Measurements from ENCODE around the gene ADPGK. TPM values are rescaled to one million over a fixed set of nuclear protein-coding genes. Genes with fewer than 3 reads are reported as not detected.
A peak's percentile ranks its signal among the peaks of the same experiment; 100 is the strongest.
"Not testable (repeated sequence)": the region's sequence is repeated elsewhere in the genome, so short reads cannot be mapped to it uniquely, and the experiment has no call there.

ADPGK gene
- polyA plus RNA-seq, 1 donor = 28.5 TPM

DNA sequence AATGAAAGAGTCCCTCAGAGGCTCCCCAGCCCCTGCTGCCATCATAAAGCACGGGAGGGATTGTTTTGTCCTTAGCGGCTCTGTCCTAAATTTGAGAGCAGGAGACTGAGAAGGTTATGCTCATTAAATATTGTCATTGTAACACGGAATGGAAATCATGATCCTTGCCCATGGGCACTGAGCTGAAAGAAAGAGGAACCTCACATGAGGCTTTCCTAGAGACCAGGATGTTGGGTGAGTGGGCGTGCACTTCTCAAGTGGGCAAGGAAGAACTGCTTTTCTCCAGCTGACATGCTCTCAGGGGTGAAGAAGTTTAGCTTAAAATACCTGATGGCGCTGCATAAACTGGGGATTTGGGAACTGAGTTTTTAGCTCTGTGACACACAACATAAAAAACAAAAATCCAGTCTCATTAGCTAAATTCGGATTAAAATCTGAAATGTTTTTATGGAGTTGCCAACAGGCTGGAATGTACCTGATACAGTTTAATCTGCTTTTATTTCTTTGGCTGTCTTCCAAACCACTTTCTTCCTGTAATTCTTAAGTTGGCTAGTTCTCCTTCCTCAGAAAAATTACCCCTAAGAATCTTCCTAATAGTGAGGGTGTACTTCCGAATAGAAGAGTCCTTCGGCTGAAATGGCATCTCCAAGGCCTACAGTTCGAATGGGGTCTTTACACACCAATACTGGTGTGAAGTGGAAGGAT, 31.7 kb downstream of the ADPGK start:
- no peak for DNase-seq (ENCODE audit: low read depth)

DNA sequence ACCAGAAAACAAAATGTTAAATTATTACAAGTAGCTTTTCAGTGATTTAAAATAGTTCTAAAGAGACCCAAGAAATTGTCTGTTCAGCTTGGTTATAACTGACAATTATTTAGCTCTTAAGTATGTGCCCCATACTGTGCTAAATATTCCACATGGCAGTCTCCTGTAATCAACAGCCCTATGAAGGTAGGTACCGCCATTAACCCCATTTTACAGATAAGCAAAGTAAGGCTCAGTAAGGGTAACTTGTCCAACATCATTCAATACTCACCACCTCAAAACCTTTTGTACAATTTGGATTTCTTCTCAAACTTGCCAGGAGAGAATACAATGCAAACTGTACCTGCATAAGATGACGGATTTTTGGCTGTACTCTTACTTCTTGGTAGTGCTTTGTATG, 33.9 kb downstream of the ADPGK start:
- no peak for DNase-seq (ENCODE audit: low read depth)

DNA sequence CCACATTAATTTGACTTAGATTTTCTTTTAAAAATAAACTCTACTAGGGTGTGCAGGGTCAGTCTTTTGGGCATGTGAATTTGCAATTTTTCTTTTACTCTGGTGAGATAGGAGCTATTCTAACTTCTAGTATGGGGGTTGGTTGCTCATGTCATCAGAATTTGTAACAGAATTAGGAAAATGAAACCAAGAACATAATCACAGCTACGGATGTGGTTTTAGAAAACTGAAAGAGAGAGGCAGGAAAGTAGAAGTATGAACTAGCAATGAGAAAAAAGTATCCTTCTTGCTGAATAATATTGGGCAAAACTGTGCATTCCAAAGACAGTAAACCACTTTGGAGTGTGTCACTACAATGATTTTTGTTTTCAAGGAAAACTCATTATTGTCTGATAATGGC, 43.3 kb downstream of the ADPGK start:
- no peak for DNase-seq (ENCODE audit: low read depth)

DNA sequence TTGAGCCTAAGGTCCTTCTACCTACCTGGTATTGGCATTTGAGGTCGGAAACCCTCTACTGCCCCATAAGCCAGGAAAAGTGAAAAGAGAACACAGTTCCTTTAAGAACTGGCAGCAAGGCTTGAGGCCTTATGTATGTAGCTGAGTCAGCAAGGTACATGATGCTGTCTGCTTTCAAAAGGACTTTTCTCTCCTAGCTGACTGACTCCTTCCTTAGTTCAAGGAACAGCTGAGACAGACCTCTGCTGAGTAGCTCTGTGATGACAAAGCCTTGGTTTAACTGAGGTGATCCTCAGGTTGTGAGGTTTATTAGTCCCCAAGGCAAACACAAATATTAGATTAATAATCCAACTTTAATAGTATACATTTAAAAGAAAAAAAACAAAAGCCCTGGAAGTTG, 45.8 kb downstream of the ADPGK start:
- DNase-seq (ENCODE audit: low read depth) = no peak

DNA sequence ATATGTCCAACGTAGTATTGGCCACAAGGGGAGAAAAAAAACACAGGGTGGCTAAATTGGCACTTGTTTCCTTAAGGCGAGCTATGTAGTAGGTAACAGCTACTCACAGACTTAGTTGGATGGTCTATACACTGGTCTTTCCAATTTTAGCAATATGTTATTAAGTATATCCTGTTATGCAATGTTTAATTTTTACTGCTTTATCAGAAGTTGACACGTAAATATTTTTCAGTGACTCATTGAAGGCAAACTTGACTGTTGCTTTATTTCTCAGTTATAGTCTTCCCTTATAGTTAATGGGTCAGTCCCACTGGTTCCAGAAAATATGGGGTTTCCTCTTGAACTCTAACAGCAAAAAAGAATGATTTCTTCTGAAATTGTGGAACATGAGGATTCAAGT, 46.5 kb downstream of the ADPGK start:
- DNase-seq (ENCODE audit: low read depth) = no peak

DNA sequence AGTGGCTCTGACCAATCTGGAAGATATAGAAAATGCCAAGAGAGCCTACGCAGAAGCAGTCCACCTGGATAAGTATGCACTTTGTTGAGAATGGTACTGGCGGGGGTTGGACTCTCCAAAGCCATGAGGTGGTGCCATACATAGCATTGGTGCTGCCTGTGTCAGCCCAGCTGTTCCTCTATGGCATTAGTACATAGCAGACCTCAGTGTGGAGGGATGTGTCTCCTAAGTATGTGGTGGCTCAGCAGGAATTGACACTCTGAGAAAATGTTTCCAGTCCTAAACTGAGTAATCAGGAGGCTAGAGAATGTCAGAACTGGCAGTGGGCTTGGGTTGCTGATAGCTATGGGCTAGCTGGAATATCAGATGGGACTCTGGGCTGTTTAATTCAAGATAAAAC, 48.4 kb downstream of the ADPGK start:
- no peak for DNase-seq (ENCODE audit: low read depth)

DNA sequence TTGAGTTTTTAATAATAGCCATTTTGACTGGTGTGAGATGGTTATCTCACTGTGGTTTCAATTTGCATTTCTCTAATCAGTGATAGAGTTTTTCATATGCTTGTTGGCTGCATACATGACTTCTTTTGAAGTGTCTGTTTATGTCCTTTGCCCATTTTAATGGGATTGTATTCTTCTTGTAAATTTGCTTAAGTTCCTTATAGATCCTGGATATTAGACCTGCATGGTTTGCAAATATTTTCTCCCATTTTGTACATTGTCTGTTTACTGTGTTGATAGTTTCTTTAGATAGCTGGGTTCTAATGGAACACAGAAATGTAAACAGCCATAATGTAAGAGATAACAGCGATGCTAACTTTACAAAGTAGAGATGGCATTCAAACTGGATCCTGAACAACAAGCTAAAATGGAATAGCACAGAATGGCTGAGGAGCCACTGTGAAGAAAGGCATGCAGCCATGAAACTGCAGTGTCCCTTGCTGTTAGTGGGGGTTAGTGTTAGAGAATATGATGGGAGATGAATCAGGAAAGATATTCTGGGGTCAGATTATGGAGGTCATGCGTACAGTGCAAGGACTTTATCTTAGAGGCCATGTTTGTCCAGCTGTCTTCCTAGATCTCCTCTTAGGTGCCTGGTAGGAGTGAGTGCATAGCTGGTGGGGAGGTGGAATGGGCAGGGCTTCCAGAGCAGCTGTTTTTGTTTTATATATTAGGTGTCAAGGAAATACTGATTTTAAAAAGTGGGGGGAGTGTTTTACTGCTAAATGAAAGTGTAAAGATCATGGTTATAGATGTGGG, 49.4 kb downstream of the ADPGK start:
- no peak for DNase-seq (ENCODE audit: low read depth)

DNA sequence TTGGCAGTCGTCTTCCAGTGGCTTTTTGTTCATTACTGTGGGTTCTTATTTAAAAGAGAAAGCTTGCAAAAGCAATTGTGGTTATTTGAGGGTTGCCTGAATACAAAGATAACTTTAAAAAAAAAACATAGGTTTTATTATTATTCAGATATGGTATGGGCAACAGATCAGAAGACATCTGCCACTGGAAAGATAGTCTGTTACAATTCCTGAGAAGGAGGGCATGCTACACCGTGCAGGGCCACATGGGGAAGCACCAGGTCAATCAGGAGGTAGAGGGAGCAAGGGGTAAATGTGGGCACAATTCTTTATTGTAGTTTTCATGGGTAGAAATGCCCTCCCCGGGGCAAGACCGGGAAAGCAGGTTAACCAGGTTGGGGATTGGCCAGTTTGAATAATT, 51.0 kb downstream of the ADPGK start:
- no peak for DNase-seq (ENCODE audit: low read depth)

DNA sequence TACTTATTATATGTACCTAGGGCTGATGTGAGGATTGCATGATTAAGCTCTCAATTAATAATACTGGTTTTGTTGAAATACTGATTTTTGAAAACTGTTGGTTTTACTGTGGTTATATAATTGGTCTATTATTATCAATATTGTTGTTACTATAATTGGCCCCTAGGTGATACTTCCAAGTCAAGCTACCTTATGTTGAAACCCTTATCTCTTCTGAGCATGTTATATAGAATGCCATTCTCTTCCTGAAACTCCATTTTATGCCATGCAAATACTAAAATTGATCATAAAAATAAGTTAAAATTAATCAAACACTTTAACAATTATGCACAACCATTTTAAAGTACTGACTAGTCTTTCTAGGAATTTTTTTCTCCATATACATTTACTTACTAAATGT, 51.5 kb downstream of the ADPGK start:
- no peak for DNase-seq (ENCODE audit: low read depth)

DNA sequence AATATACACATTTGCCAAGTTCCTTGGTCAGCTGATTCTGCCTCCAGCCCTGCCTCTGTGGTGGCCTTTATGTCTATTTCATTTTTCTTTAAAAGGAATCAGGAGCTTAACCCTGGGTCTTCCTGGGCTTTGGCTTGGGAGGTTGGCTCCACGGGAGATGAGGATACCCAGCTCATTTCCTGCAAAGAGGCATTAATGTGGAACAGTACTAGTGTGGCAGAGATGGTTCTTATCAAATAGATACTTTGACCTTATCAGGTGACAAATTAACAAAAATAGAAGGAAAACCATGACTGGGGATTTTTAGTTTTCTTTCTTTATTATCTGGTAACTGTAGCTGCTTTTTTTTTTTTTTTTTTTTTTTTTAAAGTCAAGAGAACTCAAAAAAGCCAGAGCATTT, 54.7 kb downstream of the ADPGK start:
- DNase-seq (ENCODE audit: low read depth) = no peak

DNA sequence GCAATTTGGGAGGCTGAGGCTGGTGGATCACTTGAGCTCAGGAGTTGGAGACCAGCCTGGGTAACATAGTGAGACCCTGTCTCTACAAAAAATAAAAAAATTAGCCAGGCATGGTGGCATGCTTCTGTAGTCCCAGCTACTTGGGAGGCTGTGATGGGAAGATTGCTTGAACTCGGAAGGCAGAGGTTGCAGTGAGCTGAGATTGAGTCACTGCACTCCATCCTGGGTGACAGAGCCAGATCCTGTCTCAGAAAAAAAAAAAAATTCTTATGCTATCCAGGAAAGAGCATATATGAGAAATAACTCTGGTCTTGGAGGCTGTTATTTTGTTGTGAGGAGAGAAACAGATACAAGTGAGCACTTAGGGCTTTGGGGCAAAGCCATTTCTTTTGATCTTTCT, 55.3 kb downstream of the ADPGK start:
- not testable (repeated sequence) for DNase-seq (ENCODE audit: low read depth)

DNA sequence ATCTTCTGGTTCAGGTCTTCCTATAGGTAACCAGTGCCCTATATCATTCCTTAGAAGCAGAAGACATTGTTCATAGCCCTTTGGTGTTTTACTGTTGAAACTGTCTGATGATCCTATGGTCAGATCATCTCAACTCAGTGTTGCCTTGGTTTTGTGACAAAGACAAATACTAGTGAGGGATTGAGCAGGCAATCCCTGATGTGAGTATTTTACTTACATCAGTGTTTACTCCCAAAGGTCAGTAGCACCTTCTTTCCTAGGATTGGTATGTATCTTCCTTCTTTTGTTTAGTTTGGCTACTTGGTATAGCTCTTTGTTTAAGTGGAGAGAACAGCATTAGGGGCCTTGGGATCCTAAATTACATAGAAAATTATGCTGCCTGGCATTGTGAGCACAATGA, 56.4 kb downstream of the ADPGK start:
- DNase-seq (ENCODE audit: low read depth) = no peak

DNA sequence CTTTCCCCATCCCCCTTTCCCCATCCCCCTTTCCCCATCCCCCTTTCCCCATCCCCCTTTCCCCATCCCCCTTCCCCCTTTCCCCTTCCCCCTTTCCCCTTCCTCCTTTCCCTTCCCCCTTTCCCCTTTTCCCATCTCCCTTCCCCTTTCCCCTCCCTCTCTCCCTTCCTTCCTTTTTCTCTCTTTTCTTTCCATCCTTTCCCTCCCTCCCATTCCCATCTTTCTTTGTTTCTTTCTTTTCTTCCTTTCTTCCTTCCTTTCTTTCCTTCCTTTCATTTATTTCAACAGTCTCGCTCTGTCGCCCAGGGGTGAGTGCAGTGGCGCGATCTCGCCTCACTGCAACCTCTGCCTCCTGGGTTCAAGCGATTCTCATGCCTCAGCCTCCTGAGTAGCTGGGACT, 57.7 kb downstream of the ADPGK start:
- DNase-seq (ENCODE audit: low read depth) = not testable (repeated sequence)

DNA sequence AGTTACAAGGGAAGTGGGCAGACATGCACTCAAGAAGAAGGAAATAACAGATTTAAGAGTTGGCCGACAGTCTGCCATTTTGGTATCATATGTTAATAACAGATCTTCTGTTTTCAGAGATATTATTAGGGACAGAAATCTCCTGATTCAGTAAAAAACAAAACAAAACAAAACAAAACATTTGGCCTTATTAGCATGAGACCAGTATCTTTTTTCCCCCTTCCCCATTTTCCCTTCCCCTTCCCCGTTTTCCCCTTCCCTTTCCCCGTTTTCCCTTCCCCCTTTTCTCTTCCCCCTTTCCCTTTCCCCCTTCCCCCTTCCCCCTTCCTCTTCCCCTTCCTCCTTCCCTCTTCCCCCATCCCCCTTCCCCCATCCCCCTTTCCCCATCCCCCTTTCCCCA, 58.1 kb downstream of the ADPGK start:
- DNase-seq (ENCODE audit: low read depth) = no peak

DNA sequence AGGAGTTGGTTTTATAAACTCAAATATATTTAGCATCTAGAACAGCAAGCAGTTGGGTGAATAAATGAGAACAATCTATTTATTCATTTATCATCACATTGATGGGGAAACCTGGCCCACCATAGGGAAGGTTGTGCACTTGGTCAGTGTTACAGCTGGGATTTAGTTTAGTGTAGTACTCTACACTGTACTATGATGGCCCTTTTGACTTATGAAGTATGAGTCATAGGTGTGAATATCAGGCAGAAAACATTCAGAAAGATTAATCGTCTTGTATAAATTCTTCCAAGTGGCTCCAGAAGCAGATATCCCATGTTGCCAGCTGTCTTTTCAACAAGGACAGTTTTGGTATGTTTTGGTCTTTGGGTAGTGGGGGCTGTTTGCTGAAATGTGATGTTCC, 59.5 kb downstream of the ADPGK start:
- DNase-seq (ENCODE audit: low read depth) = no peak

DNA sequence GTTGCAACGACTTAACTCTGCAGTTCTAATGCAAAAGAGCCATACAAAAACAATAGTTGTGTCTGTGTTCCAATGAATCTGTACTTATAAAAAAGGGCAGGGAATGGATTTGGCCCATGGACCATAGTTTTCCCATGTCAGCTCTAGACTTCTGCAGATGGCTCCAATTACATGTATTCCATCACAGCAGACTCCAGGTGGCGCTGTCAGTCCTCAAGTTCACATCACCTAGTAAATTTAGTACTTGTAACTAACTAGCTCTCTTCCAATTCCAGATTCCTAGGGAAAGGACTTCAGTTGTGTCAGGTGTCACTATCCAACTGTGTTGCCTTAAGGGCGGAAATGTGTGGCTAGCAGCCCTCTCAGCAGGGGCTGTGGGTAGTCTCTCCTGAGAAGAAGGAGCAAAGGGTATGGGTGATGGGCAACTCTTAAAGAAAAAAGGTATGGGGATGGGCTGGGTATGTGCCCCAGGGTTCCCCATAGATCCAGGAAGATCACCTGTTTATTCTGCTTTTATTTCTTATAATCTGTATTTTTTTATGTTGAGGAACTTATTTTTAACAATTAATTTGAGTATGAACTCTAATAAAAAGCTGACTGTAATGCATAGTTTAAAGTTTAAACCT, 61.4 kb downstream of the ADPGK start:
- DNase-seq (ENCODE audit: low read depth) = peak; percentile 52

DNA sequence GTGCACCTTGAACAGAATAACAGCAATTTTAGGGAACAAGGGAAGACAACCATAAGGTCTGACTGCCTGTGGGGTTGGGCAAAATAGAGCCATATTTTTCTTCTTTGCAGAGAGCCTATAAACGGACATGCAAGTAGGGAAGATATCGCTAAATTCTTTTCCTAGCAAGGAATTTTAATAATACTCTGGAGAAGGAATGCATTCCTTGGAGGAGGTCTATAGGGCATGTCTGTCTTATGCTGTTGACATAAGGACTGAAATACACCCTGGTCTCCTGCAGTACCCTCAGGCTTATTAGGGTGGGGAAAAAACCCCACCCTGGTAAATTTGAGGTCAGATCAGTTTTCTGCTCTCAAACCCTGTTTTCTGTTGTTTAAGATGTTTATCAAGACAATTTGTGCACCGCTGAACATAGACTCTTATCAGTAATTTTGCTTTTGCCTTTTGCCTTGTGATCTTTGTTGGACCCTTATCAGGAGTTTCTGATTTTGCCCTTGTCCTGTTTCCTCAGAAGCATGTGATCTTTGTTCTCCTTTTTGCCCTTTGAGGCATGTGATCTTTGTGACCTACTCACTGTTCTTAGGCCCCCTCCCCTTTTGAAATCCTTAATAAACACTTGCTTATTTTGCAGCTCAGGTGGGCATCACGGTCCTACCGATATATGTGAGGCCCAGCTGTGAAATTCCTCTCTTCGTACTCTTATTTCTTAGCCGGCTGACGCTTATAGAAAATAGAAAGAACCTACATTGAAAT, 74.8 kb downstream of the ADPGK start:
- not testable (repeated sequence) for DNase-seq (ENCODE audit: low read depth)

DNA sequence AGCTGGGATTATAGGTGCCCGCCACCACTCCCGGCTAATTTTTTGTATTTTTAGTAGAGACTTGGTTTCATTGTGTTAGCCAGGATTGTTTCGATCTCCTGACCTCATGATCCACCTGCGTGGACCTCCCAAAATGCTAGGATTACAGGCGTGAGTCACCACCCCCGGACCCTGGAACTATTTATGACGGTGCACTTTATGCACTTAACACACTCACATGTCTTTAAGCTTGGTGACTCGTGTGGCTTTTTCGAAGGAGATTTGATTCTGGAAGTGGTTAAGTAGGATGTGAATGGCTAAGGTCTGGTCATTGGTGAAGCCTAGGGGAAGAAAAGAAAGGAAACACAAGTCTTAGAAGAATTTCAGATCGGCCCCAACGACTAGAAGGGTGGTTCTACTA, 77.3 kb downstream of the ADPGK start:
- DNase-seq (ENCODE audit: low read depth) = no peak
